SIG-M5 (cell line): Measurements from ENCODE around the gene CPT1C.
"Not testable (repeated sequence)": the region's sequence is repeated elsewhere in the genome, so short reads cannot be mapped to it uniquely, and the experiment has no call there.

Experiments used
- DNase-seq: peaks from one replicate; lab custom pipeline; 2025; lab: John Stamatoyannopoulos, UW

Gene CPT1C

GRCh38 chr19:49704888-49705642, 14.1 kb downstream of the CPT1C start:
- no peak for DNase-seq

GRCh38 chr19:49705919-49706318, 15.0 kb downstream of the CPT1C start:
- DNase-seq: no peak

GRCh38 chr19:49710372-49710951, 19.5 kb downstream of the CPT1C start:
- DNase-seq: no peak

GRCh38 chr19:49712397-49712859, 21.5 kb downstream of the CPT1C start:
- no peak for DNase-seq

- DNase-seq: no peak
Observed at GRCh38 chr19:49713236-49713845, 22.4 kb downstream of the CPT1C start.

GRCh38 chr19:49716154-49716553, 25.2 kb downstream of the CPT1C start:
- DNase-seq: no peak

- DNase-seq: no peak
Observed at GRCh38 chr19:49718511-49718910, 27.6 kb downstream of the CPT1C start.

GRCh38 chr19:49718991-49719390, 28.1 kb downstream of the CPT1C start:
- no peak for DNase-seq

- not testable (repeated sequence) for DNase-seq
Observed at GRCh38 chr19:49719420-49719819, 28.5 kb downstream of the CPT1C start.

GRCh38 chr19:49727217-49728030, 36.5 kb downstream of the CPT1C start:
- no peak for DNase-seq

- DNase-seq: no peak
Observed at GRCh38 chr19:49730166-49730565, 39.2 kb downstream of the CPT1C start.

- no peak for DNase-seq
Observed at GRCh38 chr19:49738268-49738667, 47.4 kb downstream of the CPT1C start.

- no peak for DNase-seq
Observed at GRCh38 chr19:49739098-49739497, 48.2 kb downstream of the CPT1C start.

GRCh38 chr19:49739933-49740332, 49.0 kb downstream of the CPT1C start:
- no peak for DNase-seq

- no peak for DNase-seq
Observed at GRCh38 chr19:49741210-49741844, 50.4 kb downstream of the CPT1C start.

- DNase-seq: no peak
Observed at GRCh38 chr19:49744946-49745381, 54.0 kb downstream of the CPT1C start.

GRCh38 chr19:49746206-49746958, 55.5 kb downstream of the CPT1C start:
- DNase-seq: no peak

GRCh38 chr19:49749055-49749716, 58.3 kb downstream of the CPT1C start:
- no peak for DNase-seq

- DNase-seq: no peak
Observed at GRCh38 chr19:49749771-49750170, 58.9 kb downstream of the CPT1C start.

GRCh38 chr19:49752701-49753100, 61.8 kb downstream of the CPT1C start:
- no peak for DNase-seq

- no peak for DNase-seq
Observed at GRCh38 chr19:49755956-49756355, 65.0 kb downstream of the CPT1C start.
